Measurements from ENCODE around the gene CHID1. TPM values are rescaled to one million over a fixed set of nuclear protein-coding genes. Genes with fewer than 3 reads are reported as not detected.

CHID1 gene
- total RNA-seq, 1 experiment from 2014 or later = 85.6 TPM

DNA sequence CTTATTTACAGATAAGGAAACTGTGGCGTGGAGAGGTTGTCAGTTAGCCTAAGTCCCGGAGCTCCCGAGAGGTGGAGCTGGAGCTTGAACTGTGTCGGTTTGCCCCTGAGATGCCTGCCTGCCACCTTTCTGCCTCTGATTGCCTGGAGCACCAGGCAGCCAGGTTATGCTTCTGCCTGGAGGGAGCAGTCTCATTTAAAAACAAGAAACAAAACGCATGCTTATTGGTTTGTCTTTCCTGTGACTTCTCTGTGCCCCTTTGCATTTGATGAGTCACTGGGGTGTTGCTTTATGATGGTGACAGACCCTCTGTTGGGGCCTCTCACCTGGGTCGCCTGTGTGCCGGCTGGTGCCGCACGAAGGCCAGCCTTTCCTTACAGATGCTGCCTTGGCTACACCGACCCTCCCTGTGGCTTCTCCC, 27.2 kb upstream of the CHID1 start:
- POLR2A ChIA-PET (ENCODE audit: unreplicated experiment) = no interaction called here

GRCh38 chr11:936199-936598, 25.6 kb upstream of the CHID1 start:
- ChIA-PET POLR2A (ENCODE audit: unreplicated experiment) (no interaction called here), CTCF (no interaction called here)
- TF ChIP-seq EZH2 (IDR thresholded peaks at IDR 0.05; ENCODE audit: low read depth) (no peak), CTCF (conservative IDR thresholded peaks at IDR 0.05) (no peak)
- Histone ChIP-seq H4K20me1 (ENCODE audit: insufficient read depth) (peaks cover 5% of the 10 kb centered on the region; the same call in 1 of the 2 replicates), H2AFZ (no peak overlapping the region), H3K79me2 (ENCODE audit: low read depth) (peaks cover 8% of the 10 kb centered on the region), H3K4me1 (replicated peaks; ENCODE audit: insufficient read depth) (no peaks in the 10 kb centered on the region), H3K4me2 (no peak overlapping the region), H3K36me3 (ENCODE audit: low read depth) (no peaks in the 10 kb centered on the region), H3K9me2 (ENCODE audit: insufficient read depth) (no peaks in the 10 kb centered on the region), H3K27me3 (ENCODE audit: insufficient read depth, low read depth) (no peaks in the 10 kb centered on the region), H3F3A (ENCODE audit: insufficient read depth, low read depth) (no peaks in the 10 kb centered on the region), H3K9me3 (ENCODE audit: insufficient read depth, low read depth) (no peaks in the 10 kb centered on the region), H3K27ac (no peak overlapping the region), H3K4me3 (no peak overlapping the region)
- intact Hi-C loops (cut with micrococcal nuclease; ENCODE audit: unreplicated experiment) = no loop called here
- DNase-seq = no peak
- no TSS peak for BruUV-seq (replicated peaks)

More for the DNA sequence above, 27.2 kb upstream of the CHID1 start:
- Histone ChIP-seq H3F3A (ENCODE audit: insufficient read depth, low read depth) (no peaks in the 10 kb centered on the region), H3K27me3 (ENCODE audit: insufficient read depth, low read depth) (no peaks in the 10 kb centered on the region), H3K4me1 (replicated peaks; ENCODE audit: insufficient read depth) (peaks cover 10% of the 10 kb centered on the region), H4K20me1 (ENCODE audit: insufficient read depth) (peaks cover 5% of the 10 kb centered on the region; the same call in 1 of the 2 replicates), H3K79me2 (ENCODE audit: low read depth) (peaks cover 14% of the 10 kb centered on the region), H3K36me3 (ENCODE audit: low read depth) (no peaks in the 10 kb centered on the region), H3K9me3 (ENCODE audit: insufficient read depth, low read depth) (no peaks in the 10 kb centered on the region), H2AFZ (no peak overlapping the region), H3K27ac (no peak overlapping the region), H3K4me2 (no peak overlapping the region), H3K4me3 (no peak overlapping the region), H3K9me2 (ENCODE audit: insufficient read depth) (no peaks in the 10 kb centered on the region)
- no TSS peak for BruUV-seq (replicated peaks)
- TF ChIP-seq EZH2 (IDR thresholded peaks at IDR 0.05; ENCODE audit: low read depth) (no peak), CTCF (conservative IDR thresholded peaks at IDR 0.05) (no peak)
- intact Hi-C loops (cut with micrococcal nuclease; ENCODE audit: unreplicated experiment) = no loop called here
- CTCF ChIA-PET = no interaction called here
- no peak for DNase-seq

- CTCF ChIA-PET = no interaction called here
- peaks cover 5% of the 10 kb centered on the region; the same call in 1 of the 2 replicates for H4K20me1 ChIP-seq (ENCODE audit: insufficient read depth)
- no peak for DNase-seq
Measured at GRCh38 chr11:934527-934926, 23.9 kb upstream of the CHID1 start.

GRCh38 chr11:933936-934335, 23.3 kb upstream of the CHID1 start:
- BruUV-seq (replicated peaks) = no TSS peak
- TF ChIP-seq CTCF (conservative IDR thresholded peaks at IDR 0.05) (no peak), EZH2 (IDR thresholded peaks at IDR 0.05; ENCODE audit: low read depth) (no peak)
- POLR2A ChIA-PET (ENCODE audit: unreplicated experiment) = no interaction called here

More at GRCh38 chr11:934527-934926, 23.9 kb upstream of the CHID1 start:
- H2AFZ ChIP-seq = no peak overlapping the region
- peaks cover 5% of the 10 kb centered on the region; the same call in 1 of the 2 replicates for H3K79me2 ChIP-seq (ENCODE audit: low read depth)
- no peak overlapping the region for H3K27ac ChIP-seq
- H3K9me2 ChIP-seq (ENCODE audit: insufficient read depth) = no peaks in the 10 kb centered on the region
- BruUV-seq (replicated peaks) = no TSS peak
- TF ChIP-seq EZH2 (IDR thresholded peaks at IDR 0.05; ENCODE audit: low read depth) = no peak
- no peak overlapping the region for H3K4me3 ChIP-seq
- no peak overlapping the region for H3K4me2 ChIP-seq
- no peaks in the 10 kb centered on the region for H3K27me3 ChIP-seq (ENCODE audit: insufficient read depth, low read depth)
- no peaks in the 10 kb centered on the region for H3K4me1 ChIP-seq (replicated peaks; ENCODE audit: insufficient read depth)
- H3F3A ChIP-seq (ENCODE audit: insufficient read depth, low read depth) = no peaks in the 10 kb centered on the region
- intact Hi-C loops (cut with micrococcal nuclease; ENCODE audit: unreplicated experiment) = no loop called here
- POLR2A ChIA-PET (ENCODE audit: unreplicated experiment) = no interaction called here
- H3K36me3 ChIP-seq (ENCODE audit: low read depth) = no peaks in the 10 kb centered on the region
- no peaks in the 10 kb centered on the region for H3K9me3 ChIP-seq (ENCODE audit: insufficient read depth, low read depth)

More at GRCh38 chr11:933936-934335, 23.3 kb upstream of the CHID1 start:
- Histone ChIP-seq H4K20me1 (ENCODE audit: insufficient read depth) (peaks cover 5% of the 10 kb centered on the region; the same call in 1 of the 2 replicates), H3K4me2 (no peak overlapping the region), H3K4me1 (replicated peaks; ENCODE audit: insufficient read depth) (no peaks in the 10 kb centered on the region), H3K79me2 (ENCODE audit: low read depth) (peaks cover 5% of the 10 kb centered on the region; the same call in 1 of the 2 replicates), H3K27me3 (ENCODE audit: insufficient read depth, low read depth) (no peaks in the 10 kb centered on the region), H3F3A (ENCODE audit: insufficient read depth, low read depth) (no peaks in the 10 kb centered on the region), H3K9me2 (ENCODE audit: insufficient read depth) (no peaks in the 10 kb centered on the region), H3K27ac (no peak overlapping the region), H3K9me3 (ENCODE audit: insufficient read depth, low read depth) (no peaks in the 10 kb centered on the region), H3K36me3 (ENCODE audit: low read depth) (no peaks in the 10 kb centered on the region), H3K4me3 (no peak overlapping the region), H2AFZ (no peak overlapping the region)
- intact Hi-C loops (cut with micrococcal nuclease; ENCODE audit: unreplicated experiment) = no loop called here
- CTCF ChIA-PET = no interaction called here
- DNase-seq = no peak

Data from PC-9 (cell line).